ENCODE results near the gene CFAP210.

The CFAP210 gene

GRCh38 chr2:169672406-169672805 lies 21.8 kb downstream of the CFAP210 start:
- no peak for DNase-seq

GRCh38 chr2:169670937-169671336 lies 23.3 kb downstream of the CFAP210 start:
- no peak for DNase-seq

GRCh38 chr2:169670215-169670651 lies 24.0 kb downstream of the CFAP210 start:
- DNase-seq = no peak

- DNase-seq = no peak
These were observed 26.6 kb downstream of the CFAP210 start for GRCh38 chr2:169667583-169667982.

- no peak for DNase-seq
These were observed 29.0 kb downstream of the CFAP210 start for GRCh38 chr2:169664978-169665930.

GRCh38 chr2:169664600-169664977 lies 29.6 kb downstream of the CFAP210 start:
- no peak for DNase-seq

GRCh38 chr2:169663247-169663646 lies 31.0 kb downstream of the CFAP210 start:
- no peak for DNase-seq

- DNase-seq = no peak
These were observed 31.5 kb downstream of the CFAP210 start for GRCh38 chr2:169662744-169663143.

- DNase-seq = no peak
These were observed 32.9 kb downstream of the CFAP210 start for GRCh38 chr2:169661265-169661664.

- DNase-seq = no peak
These were observed 34.9 kb downstream of the CFAP210 start for GRCh38 chr2:169659320-169659719.

GRCh38 chr2:169658877-169659276 lies 35.3 kb downstream of the CFAP210 start:
- DNase-seq = no peak

- no peak for DNase-seq
These were observed 38.0 kb downstream of the CFAP210 start for GRCh38 chr2:169656164-169656563.

- no peak for DNase-seq
These were observed 40.6 kb downstream of the CFAP210 start for GRCh38 chr2:169653636-169654035.

- DNase-seq = no peak
These were observed 44.9 kb downstream of the CFAP210 start for GRCh38 chr2:169649278-169649677.

- DNase-seq = no peak
These were observed 46.7 kb downstream of the CFAP210 start for GRCh38 chr2:169647496-169647895.

- DNase-seq = no peak
These were observed 50.0 kb downstream of the CFAP210 start for GRCh38 chr2:169644173-169644572.

- no peak for DNase-seq
These were observed 52.7 kb downstream of the CFAP210 start for GRCh38 chr2:169641464-169641863.

- DNase-seq = no peak
These were observed 54.1 kb downstream of the CFAP210 start for GRCh38 chr2:169640104-169640503.

GRCh38 chr2:169637620-169638019 lies 56.6 kb downstream of the CFAP210 start:
- DNase-seq = no peak

GRCh38 chr2:169636440-169637097 lies 57.6 kb downstream of the CFAP210 start:
- DNase-seq = no peak

GRCh38 chr2:169625781-169626180 lies 68.4 kb downstream of the CFAP210 start:
- no peak for DNase-seq

- no peak for DNase-seq
These were observed 71.0 kb downstream of the CFAP210 start for GRCh38 chr2:169623235-169623634.

- no peak for DNase-seq
These were observed 73.7 kb downstream of the CFAP210 start for GRCh38 chr2:169620509-169620908.

GRCh38 chr2:169619946-169620345 lies 74.3 kb downstream of the CFAP210 start:
- DNase-seq = no peak

All from NCI-H1048 (cell line).